AG09309 (cell line): Measurements from ENCODE around the gene PSMB10.

Source experiments
- DNase-seq: peaks from one replicate; pipeline ENCODE4 v3.0.0-alpha.2; 2010; ENCODE audit warnings: low read depth
- H3K4me3 ChIP-seq: 2 replicates; pipeline ENCODE4 v1.5.1; 2011; ENCODE audit warnings: mild to moderate bottlenecking, low read depth, low read length, moderate library complexity; ENCODE audit not compliant: control insufficient read depth
- CTCF ChIP-seq: IDR thresholded peaks from 2 replicates; pipeline ENCODE4 v1.5.1; 2011; ENCODE audit warnings: mild to moderate bottlenecking, low read depth, low read length, inconsistent platforms; ENCODE audit not compliant: insufficient read depth, control insufficient read depth; ENCODE audit errors: missing control alignments

Gene PSMB10

GRCh38 chr16:67924140-67924906 is 12.3 kb downstream of the PSMB10 start:
- TF ChIP-seq CTCF: no peak
- H3K4me3 ChIP-seq: no peak overlapping the region
- DNase-seq: no peak

- DNase-seq: no peak
- H3K4me3 ChIP-seq: no peak overlapping the region
- no peak for TF ChIP-seq CTCF
Observed at GRCh38 chr16:67923414-67924116, 13.1 kb downstream of the PSMB10 start.

GRCh38 chr16:67922740-67923139 is 13.9 kb downstream of the PSMB10 start:
- no peak overlapping the region for H3K4me3 ChIP-seq
- no peak for TF ChIP-seq CTCF
- no peak for DNase-seq

- H3K4me3 ChIP-seq: no peak overlapping the region
- no peak for TF ChIP-seq CTCF
- DNase-seq: no peak
Observed at GRCh38 chr16:67922221-67922620, 14.4 kb downstream of the PSMB10 start.

GRCh38 chr16:67919622-67920221 is 16.9 kb downstream of the PSMB10 start:
- TF ChIP-seq CTCF: no peak
- H3K4me3 ChIP-seq: no peak overlapping the region
- DNase-seq: no peak

- H3K4me3 ChIP-seq: no peak overlapping the region
- TF ChIP-seq CTCF: no peak
- DNase-seq: no peak
Observed at GRCh38 chr16:67917852-67918236, 18.8 kb downstream of the PSMB10 start.
